Upper lobe of right lung (tissue), 1 donor: ENCODE measurements around the gene EPO. TPM values are rescaled to one million over a fixed set of nuclear protein-coding genes. Genes with fewer than 3 reads are reported as not detected.

Experiments
- ATAC-seq: fragments of 200-7000 bp; cut with Tn5 transposase; one replicate; pipeline ENCODE4 v1.9.1; 2020; ENCODE audit warnings: mild to moderate bottlenecking, moderate library complexity
- DNase-seq: peaks from one replicate; pipeline ENCODE4 v3.0.0-alpha.2; 2020
- H3K27ac ChIP-seq: fragments of 200-600 bp; one replicate; pipeline ENCODE4 v1.8.0; 2022
- H3K27me3 ChIP-seq: fragments of 200-600 bp; one replicate; pipeline ENCODE4 v1.8.0; 2022; ENCODE audit warnings: mild to moderate bottlenecking
- H3K36me3 ChIP-seq: fragments of 200-600 bp; one replicate; pipeline ENCODE4 v1.8.0; 2022
- H3K4me1 ChIP-seq: fragments of 200-600 bp; one replicate; pipeline ENCODE4 v1.8.0; 2022
- H3K4me3 ChIP-seq: fragments of 200-600 bp; one replicate; pipeline ENCODE4 v1.8.0; 2022; ENCODE audit warnings: mild to moderate bottlenecking
- H3K9me3 ChIP-seq: fragments of 200-600 bp; one replicate; pipeline ENCODE4 v1.8.0; 2022
- CTCF ChIP-seq: fragments of 200-600 bp; IDR thresholded peaks from one replicate; pipeline ENCODE4 v1.8.0; 2022; ENCODE audit warnings: antibody characterized with exemption
- intact Hi-C: fragments of 100-400 bp; cut with DNase I; formaldehyde crosslinking; loops from one replicate; pipeline ENCODE4 v1.11.0; 2022
- total RNA-seq: library from RNA; stranded (reverse); fragmentation: NEBNext Ultra II Directional; extraction: Animal tissue kit (Norgen Biotek cat#: 25700); gene quantifications from one replicate; pipeline ENCODE4 v1.2.1, GENCODE V29; 2021
- donor health status: DM: no; HTN: yes; CAD: no; lungs with severe emphysema.

EPO gene
- total RNA-seq, 1 donor from 2014 or later: not detected

- H3K4me3 ChIP-seq: no peak overlapping the region
- H3K27me3 ChIP-seq: no peaks in the 10 kb centered on the region
- no peak for TF ChIP-seq CTCF
- H3K27ac ChIP-seq: no peak overlapping the region
- ATAC-seq (no peak), DNase-seq (no peak)
- H3K9me3 ChIP-seq: no peaks in the 10 kb centered on the region
- no peaks in the 10 kb centered on the region for H3K4me1 ChIP-seq
- intact Hi-C loops: loop anchor here (10.0 kb wide), 3 partner anchors 70 to 210 kb away; partner anchors contain the start of genes MOSPD3 and TSC22D4
- H3K36me3 ChIP-seq: peaks cover 80% of the 10 kb centered on the region
Observed at GRCh38 chr7:100685049-100685605, 35.1 kb upstream of the EPO start.

GRCh38 chr7:100685631-100686145 lies 34.6 kb upstream of the EPO start:
- Histone ChIP-seq H3K4me3 (no peak overlapping the region), H3K4me1 (no peaks in the 10 kb centered on the region), H3K36me3 (peaks cover 77% of the 10 kb centered on the region), H3K27me3 (no peaks in the 10 kb centered on the region), H3K9me3 (no peaks in the 10 kb centered on the region), H3K27ac (no peak overlapping the region)
- no peak for DNase-seq
- TF ChIP-seq CTCF: no peak
- intact Hi-C loops: loop anchor here (10.0 kb wide), 3 partner anchors 71 to 211 kb away; partner anchors contain the start of genes MOSPD3 and TSC22D4
- no peak for ATAC-seq

GRCh38 chr7:100686201-100686821 lies 34.0 kb upstream of the EPO start:
- intact Hi-C loops: loop anchor here (10.0 kb wide), 3 partner anchors 72 to 212 kb away; partner anchors contain the start of genes MOSPD3 and TSC22D4
- no peak overlapping the region for H3K27ac ChIP-seq
- no peaks in the 10 kb centered on the region for H3K27me3 ChIP-seq
- peaks cover 71% of the 10 kb centered on the region for H3K36me3 ChIP-seq
- ATAC-seq (no peak), DNase-seq (no peak)
- no peaks in the 10 kb centered on the region for H3K9me3 ChIP-seq
- H3K4me3 ChIP-seq: no peak overlapping the region
- peaks cover 3% of the 10 kb centered on the region for H3K4me1 ChIP-seq
- no peak for TF ChIP-seq CTCF

GRCh38 chr7:100686822-100687211 lies 33.5 kb upstream of the EPO start:
- H3K27ac ChIP-seq: no peak overlapping the region
- TF ChIP-seq CTCF: no peak
- intact Hi-C loops: loop anchor here (10.0 kb wide), 3 partner anchors 72 to 212 kb away; partner anchors contain the start of genes MOSPD3 and TSC22D4
- H3K36me3 ChIP-seq: peaks cover 66% of the 10 kb centered on the region
- no peak overlapping the region for H3K4me3 ChIP-seq
- H3K9me3 ChIP-seq: no peaks in the 10 kb centered on the region
- ATAC-seq (no peak), DNase-seq (no peak)
- H3K4me1 ChIP-seq: peaks cover 9% of the 10 kb centered on the region
- no peaks in the 10 kb centered on the region for H3K27me3 ChIP-seq

GRCh38 chr7:100687261-100687660 lies 33.0 kb upstream of the EPO start:
- TF ChIP-seq CTCF: no peak
- H3K4me1 ChIP-seq: peaks cover 13% of the 10 kb centered on the region
- no peak for DNase-seq
- no peak overlapping the region for H3K27ac ChIP-seq
- ATAC-seq: no peak
- no peak overlapping the region for H3K4me3 ChIP-seq
- no peaks in the 10 kb centered on the region for H3K9me3 ChIP-seq
- intact Hi-C loops: loop anchor here (10.0 kb wide), 3 partner anchors 72 to 212 kb away; partner anchors contain the start of genes MOSPD3 and TSC22D4
- no peaks in the 10 kb centered on the region for H3K27me3 ChIP-seq
- peaks cover 62% of the 10 kb centered on the region for H3K36me3 ChIP-seq
